HL-60 (cell line): ENCODE data around the gene TRIAP1.

ENCODE experiments used
- POLR2AphosphoS5 ChIP-seq: IDR thresholded peaks from 2 replicates; pipeline ENCODE4 v1.6.1; 2012; ENCODE audit warnings: low read depth
- TF ChIP-seq, protein P1 (sequence below): IDR thresholded peaks from one replicate; pipeline ENCODE4 v1.5.1; 2011; ENCODE audit warnings: low read length, control low read depth, inconsistent platforms; ENCODE audit not compliant: insufficient read depth
- TF ChIP-seq, protein P2 (sequence below): IDR thresholded peaks from 2 replicates; pipeline ENCODE4 v1.6.1; 2012; ENCODE audit warnings: low read depth; ENCODE audit not compliant: insufficient replicate concordance

DNA sequence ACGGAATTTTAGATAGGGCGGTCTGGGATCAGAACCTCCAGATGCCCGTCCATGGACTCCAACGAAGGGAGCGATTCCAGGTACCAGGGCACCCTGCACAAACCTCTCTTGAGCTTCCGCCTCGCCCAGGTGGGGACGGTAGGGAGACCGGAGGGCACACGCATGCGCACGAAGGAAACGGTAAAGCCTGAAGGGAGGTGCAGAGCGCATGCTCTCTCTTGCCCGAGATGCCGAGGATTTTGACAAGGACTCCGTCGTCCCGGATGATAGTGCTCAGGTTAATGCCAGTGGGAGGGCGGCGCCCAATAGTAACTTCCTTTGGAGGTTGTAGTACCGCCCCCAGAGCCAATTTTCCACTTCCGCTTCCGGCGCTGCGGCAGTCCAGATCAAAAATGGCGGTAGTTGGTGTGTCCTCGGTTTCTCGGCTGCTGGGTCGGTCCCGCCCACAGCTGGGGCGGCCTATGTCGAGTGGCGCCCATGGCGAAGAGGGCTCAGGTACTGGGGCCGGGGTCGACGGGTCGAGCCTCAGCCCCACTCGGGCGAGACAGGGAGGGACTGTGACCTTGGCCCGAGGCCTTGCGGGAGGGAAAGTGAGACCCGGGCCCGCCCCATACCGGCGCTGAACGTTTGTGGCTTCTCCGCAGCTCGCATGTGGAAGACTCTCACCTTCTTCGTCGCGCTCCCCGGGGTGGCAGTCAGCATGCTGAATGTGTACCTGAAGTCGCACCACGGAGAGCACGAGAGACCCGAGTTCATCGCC, 8.3 kb downstream of the TRIAP1 start, which contains the start of gene COX6A1:
- TF ChIP-seq, protein P1, sequence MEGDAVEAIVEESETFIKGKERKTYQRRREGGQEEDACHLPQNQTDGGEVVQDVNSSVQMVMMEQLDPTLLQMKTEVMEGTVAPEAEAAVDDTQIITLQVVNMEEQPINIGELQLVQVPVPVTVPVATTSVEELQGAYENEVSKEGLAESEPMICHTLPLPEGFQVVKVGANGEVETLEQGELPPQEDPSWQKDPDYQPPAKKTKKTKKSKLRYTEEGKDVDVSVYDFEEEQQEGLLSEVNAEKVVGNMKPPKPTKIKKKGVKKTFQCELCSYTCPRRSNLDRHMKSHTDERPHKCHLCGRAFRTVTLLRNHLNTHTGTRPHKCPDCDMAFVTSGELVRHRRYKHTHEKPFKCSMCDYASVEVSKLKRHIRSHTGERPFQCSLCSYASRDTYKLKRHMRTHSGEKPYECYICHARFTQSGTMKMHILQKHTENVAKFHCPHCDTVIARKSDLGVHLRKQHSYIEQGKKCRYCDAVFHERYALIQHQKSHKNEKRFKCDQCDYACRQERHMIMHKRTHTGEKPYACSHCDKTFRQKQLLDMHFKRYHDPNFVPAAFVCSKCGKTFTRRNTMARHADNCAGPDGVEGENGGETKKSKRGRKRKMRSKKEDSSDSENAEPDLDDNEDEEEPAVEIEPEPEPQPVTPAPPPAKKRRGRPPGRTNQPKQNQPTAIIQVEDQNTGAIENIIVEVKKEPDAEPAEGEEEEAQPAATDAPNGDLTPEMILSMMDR = no peak
- peak; percentile 70 for TF ChIP-seq POLR2AphosphoS5
- TF ChIP-seq, protein P2, sequence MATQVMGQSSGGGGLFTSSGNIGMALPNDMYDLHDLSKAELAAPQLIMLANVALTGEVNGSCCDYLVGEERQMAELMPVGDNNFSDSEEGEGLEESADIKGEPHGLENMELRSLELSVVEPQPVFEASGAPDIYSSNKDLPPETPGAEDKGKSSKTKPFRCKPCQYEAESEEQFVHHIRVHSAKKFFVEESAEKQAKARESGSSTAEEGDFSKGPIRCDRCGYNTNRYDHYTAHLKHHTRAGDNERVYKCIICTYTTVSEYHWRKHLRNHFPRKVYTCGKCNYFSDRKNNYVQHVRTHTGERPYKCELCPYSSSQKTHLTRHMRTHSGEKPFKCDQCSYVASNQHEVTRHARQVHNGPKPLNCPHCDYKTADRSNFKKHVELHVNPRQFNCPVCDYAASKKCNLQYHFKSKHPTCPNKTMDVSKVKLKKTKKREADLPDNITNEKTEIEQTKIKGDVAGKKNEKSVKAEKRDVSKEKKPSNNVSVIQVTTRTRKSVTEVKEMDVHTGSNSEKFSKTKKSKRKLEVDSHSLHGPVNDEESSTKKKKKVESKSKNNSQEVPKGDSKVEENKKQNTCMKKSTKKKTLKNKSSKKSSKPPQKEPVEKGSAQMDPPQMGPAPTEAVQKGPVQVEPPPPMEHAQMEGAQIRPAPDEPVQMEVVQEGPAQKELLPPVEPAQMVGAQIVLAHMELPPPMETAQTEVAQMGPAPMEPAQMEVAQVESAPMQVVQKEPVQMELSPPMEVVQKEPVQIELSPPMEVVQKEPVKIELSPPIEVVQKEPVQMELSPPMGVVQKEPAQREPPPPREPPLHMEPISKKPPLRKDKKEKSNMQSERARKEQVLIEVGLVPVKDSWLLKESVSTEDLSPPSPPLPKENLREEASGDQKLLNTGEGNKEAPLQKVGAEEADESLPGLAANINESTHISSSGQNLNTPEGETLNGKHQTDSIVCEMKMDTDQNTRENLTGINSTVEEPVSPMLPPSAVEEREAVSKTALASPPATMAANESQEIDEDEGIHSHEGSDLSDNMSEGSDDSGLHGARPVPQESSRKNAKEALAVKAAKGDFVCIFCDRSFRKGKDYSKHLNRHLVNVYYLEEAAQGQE = peak; percentile 51
